ENCODE results near the gene CORO7. TPM values are rescaled to one million over a fixed set of nuclear protein-coding genes. Genes with fewer than 3 reads are reported as not detected.

Gene CORO7
- total and polyA plus RNA-seq, 9 of the 15 experiments (the other 6 are each of a cell fraction or from before 2014, with no cell fraction given), result 0.45 to 77.2 (median 18.7) TPM

DNA sequence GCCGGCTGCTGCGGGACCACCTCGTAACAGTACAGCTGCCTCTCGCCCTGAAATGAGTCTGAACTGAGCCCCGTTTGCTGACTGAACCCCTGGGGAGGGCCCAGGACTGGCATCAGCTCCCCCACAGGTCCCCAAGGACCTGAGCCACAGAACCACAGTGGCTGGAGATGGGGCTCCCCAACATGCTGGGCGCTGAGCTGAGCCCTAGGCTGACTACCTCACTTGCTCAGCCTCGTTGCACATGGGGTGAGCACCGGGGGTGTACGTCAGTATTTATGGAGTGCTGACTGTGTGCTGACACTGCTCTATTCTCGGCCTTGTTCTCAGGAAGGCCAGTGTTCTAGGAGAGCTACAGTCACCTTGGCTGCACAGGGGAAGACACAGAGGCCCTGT is 51.4 kb downstream of the CORO7 start:
- Histone ChIP-seq H3K79me2 (ENCODE audit: control insufficient read depth, insufficient read depth, low read length) (no peaks in the 10 kb centered on the region), H3K36me3 (ENCODE audit: control insufficient read depth, insufficient read depth, low read length) (peaks cover 45% of the 10 kb centered on the region; the same call in 2 of the 3 replicates), H3K9me3 (replicated peaks; ENCODE audit: control insufficient read depth, insufficient read depth, low read depth, low read length) (no peaks in the 10 kb centered on the region), H3K27me3 (ENCODE audit: control insufficient read depth in 2 of 2, insufficient read depth in 2 of 2, low read length in 2 of 2) (no peaks in the 10 kb centered on the region), H3K9ac (ENCODE audit: insufficient read depth in 1 of 2, low read depth in 2 of 2, low read length in 2 of 2) (peak overlapping the region in 1 of 2 experiments; percentile 73; a peak in 1 of 4 replicates), H3K4me2 (ENCODE audit: insufficient read depth, low read length) (no peak overlapping the region), H2AFZ (ENCODE audit: low read depth, low read length) (no peak overlapping the region), H3K4me1 (replicated peaks in 1 of 2; ENCODE audit: control insufficient read depth in 2 of 2, insufficient read depth in 2 of 2, low read length in 2 of 2) (peaks cover 7 to 62% of the 10 kb centered on the region in 2 experiments), H3K9me1 (ENCODE audit: control insufficient read depth, insufficient read depth, low read length) (no peaks in the 10 kb centered on the region), H3K4me3 (no peak overlapping the region), H4K20me1 (replicated peaks; ENCODE audit: control insufficient read depth, insufficient read depth, low read length) (0 out of 2 replicates have a peak, but pooled peaks cover 2% of the 10 kb centered on the region), H3K27ac (ENCODE audit: extremely low read depth, low read depth, low read length) (no peak overlapping the region)
- CTCF ChIA-PET (ENCODE audit: low intra/inter-chr PET ratio), result no interaction called here
- POLR2A ChIA-PET, result no interaction called here
- TF ChIP-seq RBM34 (IDR thresholded peaks at IDR 0.05; ENCODE audit: borderline replicate concordance, insufficient read depth, low read length) (no peak), HMG20B (CRISPR knock-in tag; IDR thresholded peaks at IDR 0.05) (no peak), ZNF121 (CRISPR knock-in tag; conservative IDR thresholded peaks at IDR 0.05) (no peak), NFE2L1 (tag; IDR thresholded peaks at IDR 0.05; ENCODE audit: borderline replicate concordance, low read depth) (no peak)
- TF ChIP-seq, protein P1, sequence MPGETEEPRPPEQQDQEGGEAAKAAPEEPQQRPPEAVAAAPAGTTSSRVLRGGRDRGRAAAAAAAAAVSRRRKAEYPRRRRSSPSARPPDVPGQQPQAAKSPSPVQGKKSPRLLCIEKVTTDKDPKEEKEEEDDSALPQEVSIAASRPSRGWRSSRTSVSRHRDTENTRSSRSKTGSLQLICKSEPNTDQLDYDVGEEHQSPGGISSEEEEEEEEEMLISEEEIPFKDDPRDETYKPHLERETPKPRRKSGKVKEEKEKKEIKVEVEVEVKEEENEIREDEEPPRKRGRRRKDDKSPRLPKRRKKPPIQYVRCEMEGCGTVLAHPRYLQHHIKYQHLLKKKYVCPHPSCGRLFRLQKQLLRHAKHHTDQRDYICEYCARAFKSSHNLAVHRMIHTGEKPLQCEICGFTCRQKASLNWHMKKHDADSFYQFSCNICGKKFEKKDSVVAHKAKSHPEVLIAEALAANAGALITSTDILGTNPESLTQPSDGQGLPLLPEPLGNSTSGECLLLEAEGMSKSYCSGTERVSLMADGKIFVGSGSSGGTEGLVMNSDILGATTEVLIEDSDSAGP (CRISPR knock-in tag; IDR thresholded peaks at IDR 0.05), result no peak
- TF ChIP-seq, protein P2, sequence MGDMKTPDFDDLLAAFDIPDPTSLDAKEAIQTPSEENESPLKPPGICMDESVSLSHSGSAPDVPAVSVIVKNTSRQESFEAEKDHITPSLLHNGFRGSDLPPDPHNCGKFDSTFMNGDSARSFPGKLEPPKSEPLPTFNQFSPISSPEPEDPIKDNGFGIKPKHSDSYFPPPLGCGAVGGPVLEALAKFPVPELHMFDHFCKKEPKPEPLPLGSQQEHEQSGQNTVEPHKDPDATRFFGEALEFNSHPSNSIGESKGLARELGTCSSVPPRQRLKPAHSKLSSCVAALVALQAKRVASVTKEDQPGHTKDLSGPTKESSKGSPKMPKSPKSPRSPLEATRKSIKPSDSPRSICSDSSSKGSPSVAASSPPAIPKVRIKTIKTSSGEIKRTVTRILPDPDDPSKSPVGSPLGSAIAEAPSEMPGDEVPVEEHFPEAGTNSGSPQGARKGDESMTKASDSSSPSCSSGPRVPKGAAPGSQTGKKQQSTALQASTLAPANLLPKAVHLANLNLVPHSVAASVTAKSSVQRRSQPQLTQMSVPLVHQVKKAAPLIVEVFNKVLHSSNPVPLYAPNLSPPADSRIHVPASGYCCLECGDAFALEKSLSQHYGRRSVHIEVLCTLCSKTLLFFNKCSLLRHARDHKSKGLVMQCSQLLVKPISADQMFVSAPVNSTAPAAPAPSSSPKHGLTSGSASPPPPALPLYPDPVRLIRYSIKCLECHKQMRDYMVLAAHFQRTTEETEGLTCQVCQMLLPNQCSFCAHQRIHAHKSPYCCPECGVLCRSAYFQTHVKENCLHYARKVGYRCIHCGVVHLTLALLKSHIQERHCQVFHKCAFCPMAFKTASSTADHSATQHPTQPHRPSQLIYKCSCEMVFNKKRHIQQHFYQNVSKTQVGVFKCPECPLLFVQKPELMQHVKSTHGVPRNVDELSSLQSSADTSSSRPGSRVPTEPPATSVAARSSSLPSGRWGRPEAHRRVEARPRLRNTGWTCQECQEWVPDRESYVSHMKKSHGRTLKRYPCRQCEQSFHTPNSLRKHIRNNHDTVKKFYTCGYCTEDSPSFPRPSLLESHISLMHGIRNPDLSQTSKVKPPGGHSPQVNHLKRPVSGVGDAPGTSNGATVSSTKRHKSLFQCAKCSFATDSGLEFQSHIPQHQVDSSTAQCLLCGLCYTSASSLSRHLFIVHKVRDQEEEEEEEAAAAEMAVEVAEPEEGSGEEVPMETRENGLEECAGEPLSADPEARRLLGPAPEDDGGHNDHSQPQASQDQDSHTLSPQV (IDR thresholded peaks at IDR 0.05), result no peak
- FAIRE-seq (no peak), DNase-seq (ENCODE audit: extremely low read depth in 1 of 4, low spot score in 3 of 4) (no peak), ATAC-seq (no peak)
- intact Hi-C loops (cut with micrococcal nuclease), result no loop called here
- no TSS peak for BruUV-seq (replicated peaks)
- WGBS (ENCODE audit: insufficient coverage, low coverage, missing lambda C conversion rate), result 81% methylated on average over 8 of the region's 10 CpGs
- in situ Hi-C loops (cut with MboI), result no loop called here

Measured in K562 (cell line).